ENCODE data around the gene ST3GAL3.

ST3GAL3 gene

DNA sequence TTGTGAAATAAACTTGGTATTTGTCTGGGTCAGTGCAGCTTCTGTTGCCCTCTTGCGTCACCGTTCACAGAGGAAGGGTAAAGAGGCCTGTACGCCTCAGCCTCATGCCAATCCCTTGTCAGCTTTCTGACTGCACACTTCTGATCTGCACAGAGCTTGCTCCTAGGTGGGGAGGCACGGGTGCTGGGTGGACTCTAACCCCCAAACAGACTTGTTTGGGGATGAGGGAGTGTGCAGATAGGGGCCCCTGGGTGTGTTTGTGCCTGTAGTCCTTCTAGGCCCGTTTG is 270.9 kb downstream of the ST3GAL3 start:
- DNase-seq (ENCODE audit: low read depth in 2 of 2, low spot score in 1 of 2), result no peak

DNA sequence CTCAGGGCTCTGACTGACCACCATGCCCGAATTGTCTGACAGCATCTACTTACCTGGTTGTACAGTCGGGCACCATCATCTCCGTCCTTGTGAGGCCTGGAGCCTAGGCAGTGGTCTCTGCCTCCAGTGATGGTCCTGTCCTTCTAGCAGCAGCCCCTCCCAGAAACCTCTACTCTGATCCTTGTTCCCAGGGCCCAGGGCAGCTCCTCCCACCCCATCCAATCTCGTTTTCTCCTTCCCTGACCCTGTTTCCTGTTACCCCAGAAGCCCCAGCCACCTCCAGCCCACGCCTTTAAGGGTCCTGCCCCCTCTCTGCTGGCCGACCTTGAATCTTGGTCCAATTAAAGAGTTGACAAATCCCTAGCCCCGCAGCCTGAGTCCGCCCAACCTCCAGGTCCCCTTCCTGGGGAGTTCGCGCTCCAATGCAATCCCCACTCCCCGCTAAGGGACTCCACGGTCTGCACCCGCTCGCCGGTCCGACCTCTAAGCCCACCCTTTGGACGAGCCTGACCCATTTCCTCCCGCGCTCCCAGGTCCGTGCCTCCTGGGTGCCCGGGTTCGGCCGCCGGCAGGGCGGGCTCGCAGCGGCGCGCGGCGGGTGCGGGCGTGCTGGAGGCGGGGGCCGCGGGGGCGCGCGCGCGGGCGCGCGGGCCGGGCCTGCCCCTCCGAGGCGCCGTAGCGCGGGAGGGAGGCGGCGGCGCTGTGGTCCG is 271.4 kb downstream of the ST3GAL3 start, which contains the start of gene B4GALT2:
TSS of gene B4GALT2 (plus strand) at position 660 of the 710 bp plus-strand sequence. CDS start 1,951 bp downstream, outside the sequence.
- DNase-seq (ENCODE audit: low read depth in 2 of 2, low spot score in 1 of 2), result no peak

DNA sequence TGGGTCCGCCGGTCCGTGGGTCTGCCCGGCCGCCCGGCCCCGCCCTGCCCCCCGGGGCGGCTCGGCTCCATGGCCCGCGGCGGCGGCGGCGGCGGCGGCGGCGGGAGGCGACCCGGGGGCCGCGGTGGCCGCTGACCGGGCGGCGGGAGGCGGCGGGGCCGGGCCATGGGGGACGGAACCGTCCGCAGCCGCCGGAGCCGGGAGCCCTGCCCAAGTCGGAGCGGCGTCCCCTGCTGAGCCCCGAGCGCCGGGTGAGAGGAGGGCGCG is 271.9 kb downstream of the ST3GAL3 start:
- DNase-seq (ENCODE audit: low read depth in 2 of 2, low spot score in 1 of 2), result no peak

DNA sequence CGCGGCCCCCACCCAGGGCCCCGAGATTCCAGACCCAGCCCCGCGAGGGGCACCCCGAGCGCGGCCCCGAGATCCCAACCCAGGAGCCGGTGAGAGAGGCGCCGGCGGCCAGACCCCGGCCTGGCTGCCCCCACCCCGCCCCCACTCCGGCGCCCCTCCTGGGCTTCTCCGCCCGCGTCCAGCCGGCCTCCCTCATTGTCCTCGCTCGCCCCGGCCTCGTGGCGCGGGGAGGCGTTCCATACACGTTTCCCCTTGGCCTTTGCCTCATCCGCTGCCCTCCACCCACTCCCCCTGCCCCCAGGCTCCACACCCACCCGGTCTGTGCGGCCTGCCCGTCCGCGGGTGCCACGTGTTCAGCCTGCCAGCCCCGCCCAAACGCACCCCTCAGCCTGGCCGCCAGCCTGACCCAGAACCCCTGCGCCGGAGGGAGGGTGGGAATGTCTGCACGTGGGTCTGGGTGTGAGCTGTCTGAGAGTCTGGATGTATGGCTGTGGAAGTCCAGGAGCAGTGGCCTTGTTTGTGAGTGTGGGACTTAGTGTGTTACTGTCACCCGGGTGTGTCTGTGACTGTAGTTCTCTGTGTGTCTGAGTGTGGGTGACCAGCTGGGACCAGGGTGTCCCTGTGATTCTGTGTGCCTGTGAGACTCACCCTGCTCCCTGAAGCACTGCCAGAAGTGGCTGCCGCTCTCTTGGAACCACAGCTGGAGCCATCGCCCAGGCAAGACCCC is 272.4 kb downstream of the ST3GAL3 start:
- DNase-seq (ENCODE audit: low read depth in 2 of 2, low spot score in 1 of 2), result no peak

DNA sequence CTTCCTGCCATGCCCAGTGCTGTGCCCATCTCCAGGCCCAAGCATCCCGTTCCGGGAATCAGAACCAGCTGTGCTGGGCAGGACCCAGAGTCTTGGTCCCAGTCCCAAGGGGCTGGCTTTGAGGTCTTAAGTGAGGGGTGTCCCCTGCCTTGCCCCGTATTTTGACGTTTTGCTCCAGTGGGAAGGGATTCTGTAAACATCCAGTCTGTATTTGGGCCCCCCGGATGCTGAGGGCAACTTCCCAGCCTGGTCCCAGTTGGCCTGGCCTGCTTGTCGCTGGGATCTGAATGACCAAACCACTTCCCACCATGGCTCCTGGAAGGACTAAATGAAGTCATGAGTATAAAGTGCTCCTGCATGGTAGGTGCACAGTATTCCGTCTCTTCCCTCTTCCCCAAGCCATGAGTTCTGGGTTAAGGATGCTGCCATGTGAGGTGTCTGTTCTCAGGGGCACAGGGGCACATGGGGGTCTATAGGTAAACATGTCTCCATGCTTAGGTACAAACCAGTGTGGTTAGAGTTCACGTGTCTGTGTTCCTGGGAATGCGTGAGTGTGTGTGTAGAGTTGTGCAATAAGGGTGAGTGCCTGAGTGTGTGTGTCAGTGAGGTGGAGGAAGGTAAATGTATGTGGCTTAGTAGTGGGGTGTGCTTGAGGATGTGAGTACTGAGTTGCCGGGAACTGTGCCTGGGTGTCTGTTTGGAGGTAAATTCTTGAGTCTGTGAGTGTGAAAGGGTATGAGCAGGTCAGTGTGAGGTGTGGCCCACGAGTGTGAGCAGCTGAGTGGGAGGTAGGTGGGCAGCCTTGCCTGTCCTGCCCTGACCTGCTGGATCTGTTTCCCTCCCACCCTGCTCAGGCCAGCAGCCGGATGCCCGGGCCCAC is 273.2 kb downstream of the ST3GAL3 start:
- no peak for DNase-seq (ENCODE audit: low read depth in 2 of 2, low spot score in 1 of 2)
